ENCODE results near the gene TXNDC17.

TXNDC17 gene

DNA sequence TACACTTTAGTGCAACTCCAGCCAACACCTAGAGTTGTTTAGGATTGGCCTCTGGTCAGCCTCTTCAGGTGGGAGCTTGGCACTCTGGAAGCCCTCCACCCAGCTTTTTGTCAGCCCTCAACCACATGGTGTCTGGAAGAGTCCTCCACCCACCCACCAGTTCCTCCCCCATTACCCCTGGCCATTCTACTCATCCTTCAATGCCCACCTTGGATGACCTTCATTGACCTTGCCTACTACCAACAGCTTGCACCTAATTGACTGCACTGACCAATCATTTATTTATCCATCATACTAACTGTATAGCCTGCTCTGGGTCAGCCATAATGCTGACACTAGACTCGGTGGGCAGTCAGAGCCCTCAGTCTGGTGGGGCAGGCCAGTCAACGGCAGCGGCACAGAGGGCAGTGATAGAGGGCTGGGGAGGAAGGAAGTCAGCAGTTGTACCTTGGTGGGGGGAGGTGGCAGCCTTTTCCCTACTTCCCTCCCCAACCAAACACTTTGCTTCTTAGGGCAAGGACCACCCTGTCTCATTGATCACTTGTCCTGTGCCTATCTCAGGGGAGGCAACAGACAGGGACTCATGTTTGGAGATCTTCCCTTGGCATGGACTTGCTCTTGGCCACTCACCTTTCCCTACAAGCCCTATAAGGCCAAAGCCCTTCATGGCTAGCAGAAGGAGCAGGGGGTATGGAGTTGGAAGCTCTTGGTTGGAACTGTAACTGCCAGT is 43.0 kb downstream of the TXNDC17 start:
- Histone ChIP-seq H3K4me3 (replicated peaks; ENCODE audit: low read depth, low read length) (no peak overlapping the region), H3K36me3 (ENCODE audit: control insufficient read depth, insufficient read depth, low read length) (no peaks in the 10 kb centered on the region), H3K27me3 (replicated peaks; ENCODE audit: control insufficient read depth, insufficient read depth, low read length) (no peaks in the 10 kb centered on the region)
- TF ChIP-seq, protein P1, sequence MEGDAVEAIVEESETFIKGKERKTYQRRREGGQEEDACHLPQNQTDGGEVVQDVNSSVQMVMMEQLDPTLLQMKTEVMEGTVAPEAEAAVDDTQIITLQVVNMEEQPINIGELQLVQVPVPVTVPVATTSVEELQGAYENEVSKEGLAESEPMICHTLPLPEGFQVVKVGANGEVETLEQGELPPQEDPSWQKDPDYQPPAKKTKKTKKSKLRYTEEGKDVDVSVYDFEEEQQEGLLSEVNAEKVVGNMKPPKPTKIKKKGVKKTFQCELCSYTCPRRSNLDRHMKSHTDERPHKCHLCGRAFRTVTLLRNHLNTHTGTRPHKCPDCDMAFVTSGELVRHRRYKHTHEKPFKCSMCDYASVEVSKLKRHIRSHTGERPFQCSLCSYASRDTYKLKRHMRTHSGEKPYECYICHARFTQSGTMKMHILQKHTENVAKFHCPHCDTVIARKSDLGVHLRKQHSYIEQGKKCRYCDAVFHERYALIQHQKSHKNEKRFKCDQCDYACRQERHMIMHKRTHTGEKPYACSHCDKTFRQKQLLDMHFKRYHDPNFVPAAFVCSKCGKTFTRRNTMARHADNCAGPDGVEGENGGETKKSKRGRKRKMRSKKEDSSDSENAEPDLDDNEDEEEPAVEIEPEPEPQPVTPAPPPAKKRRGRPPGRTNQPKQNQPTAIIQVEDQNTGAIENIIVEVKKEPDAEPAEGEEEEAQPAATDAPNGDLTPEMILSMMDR (IDR thresholded peaks at IDR 0.05; ENCODE audit: insufficient read depth, low read length, poor library complexity, severe bottlenecking), result no peak
- no peak for DNase-seq (ENCODE audit: extremely low read depth, insufficient read length)

DNA sequence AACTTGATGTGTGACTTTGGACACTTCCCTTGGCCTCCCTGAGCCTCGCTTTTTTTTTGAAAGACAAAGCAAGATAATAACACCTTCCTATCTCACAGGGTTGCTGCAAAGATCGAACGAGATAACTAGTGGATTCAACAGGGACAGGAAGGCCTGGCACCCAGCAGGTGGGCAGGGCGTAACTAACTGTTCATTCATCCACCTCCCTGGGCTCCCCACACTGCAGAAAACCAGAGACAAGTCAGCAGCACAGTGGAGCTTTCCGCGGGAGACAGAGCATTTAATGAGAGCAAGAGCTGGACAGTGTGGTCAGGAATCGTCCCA is 43.6 kb downstream of the TXNDC17 start:
- no peaks in the 10 kb centered on the region for H3K36me3 ChIP-seq (ENCODE audit: control insufficient read depth, insufficient read depth, low read length)
- TF ChIP-seq, protein P1 (IDR thresholded peaks at IDR 0.05; ENCODE audit: insufficient read depth, low read length, poor library complexity, severe bottlenecking), result no peak
- H3K27me3 ChIP-seq (replicated peaks; ENCODE audit: control insufficient read depth, insufficient read depth, low read length), result no peaks in the 10 kb centered on the region
- no peak overlapping the region for H3K4me3 ChIP-seq (replicated peaks; ENCODE audit: low read depth, low read length)
- no peak for DNase-seq (ENCODE audit: extremely low read depth, insufficient read length)

DNA sequence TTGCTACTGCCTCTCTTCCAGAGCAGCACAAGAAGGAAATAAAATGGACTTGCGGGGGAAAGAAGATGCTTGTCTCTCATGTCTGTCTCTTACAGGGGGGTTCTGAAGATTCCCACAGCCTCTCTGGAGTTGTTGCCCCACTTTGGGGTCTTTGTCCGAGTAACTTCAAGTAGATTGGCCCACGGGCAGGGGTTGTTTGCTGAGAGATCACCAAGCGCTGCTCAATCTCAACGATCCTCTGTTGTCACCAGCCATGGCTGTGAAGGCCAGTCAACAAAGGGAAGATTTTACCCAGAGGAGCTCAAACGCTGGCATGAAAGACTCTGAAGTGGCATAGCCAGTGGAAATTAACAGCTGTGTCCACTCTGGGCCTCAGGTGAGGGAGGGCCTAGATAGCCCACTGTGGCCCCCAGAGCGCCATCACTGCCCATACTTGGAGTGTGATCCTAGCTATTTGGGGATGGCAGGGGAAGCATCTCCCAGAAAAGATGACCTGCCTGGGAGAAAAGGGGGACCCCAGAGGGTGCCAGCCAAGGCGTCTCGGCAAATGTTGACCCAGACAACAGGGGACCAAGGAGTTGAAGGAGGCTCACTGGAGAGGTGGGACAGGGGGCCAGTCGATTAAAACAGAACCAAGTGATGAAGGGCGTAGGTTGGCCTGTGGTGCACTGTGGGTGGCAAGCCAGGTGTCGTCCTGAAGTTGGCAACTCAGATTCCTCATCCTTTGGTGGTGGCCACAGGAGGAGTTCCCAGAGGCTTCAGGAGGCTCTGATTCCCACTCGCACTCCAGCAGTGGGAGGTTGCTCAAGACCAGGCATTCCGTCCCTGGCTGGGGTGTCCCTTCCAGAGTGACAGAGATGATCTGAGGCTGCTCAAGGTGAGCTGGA is 44.3 kb downstream of the TXNDC17 start:
- H3K36me3 ChIP-seq (ENCODE audit: control insufficient read depth, insufficient read depth, low read length), result no peaks in the 10 kb centered on the region

DNA sequence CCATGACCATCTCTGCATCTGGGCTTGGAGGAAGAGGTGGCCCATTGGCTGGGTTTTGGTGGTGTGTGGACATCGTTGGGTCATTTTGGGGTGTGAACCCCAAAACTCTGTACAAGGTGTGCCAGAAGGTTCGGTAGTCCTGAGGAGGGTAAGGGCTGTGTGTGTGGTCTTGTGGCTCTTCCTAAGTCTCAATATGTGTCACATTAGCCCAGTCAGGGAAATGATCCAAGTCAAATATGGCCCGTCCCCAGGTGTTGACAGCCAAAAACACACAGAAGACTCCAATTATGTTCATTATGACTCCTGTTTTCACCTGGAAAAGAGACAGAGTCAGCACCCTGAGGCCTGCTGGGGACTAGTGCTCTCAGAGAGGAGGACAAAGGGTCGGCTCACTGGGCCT is 45.2 kb downstream of the TXNDC17 start:
- Histone ChIP-seq H3K36me3 (ENCODE audit: control insufficient read depth, insufficient read depth, low read length) (no peaks in the 10 kb centered on the region), H3K4me3 (replicated peaks; ENCODE audit: low read depth, low read length) (no peak overlapping the region), H3K27me3 (replicated peaks; ENCODE audit: control insufficient read depth, insufficient read depth, low read length) (no peaks in the 10 kb centered on the region; the same call in 1 of the 2 replicates)
- DNase-seq (ENCODE audit: extremely low read depth, insufficient read length), result no peak
- TF ChIP-seq, protein P1 (IDR thresholded peaks at IDR 0.05; ENCODE audit: insufficient read depth, low read length, poor library complexity, severe bottlenecking), result no peak

More for the DNA sequence above, 44.3 kb downstream of the TXNDC17 start:
- DNase-seq (ENCODE audit: extremely low read depth, insufficient read length), result no peak
- TF ChIP-seq, protein P1 (IDR thresholded peaks at IDR 0.05; ENCODE audit: insufficient read depth, low read length, poor library complexity, severe bottlenecking), result no peak
- Histone ChIP-seq H3K27me3 (replicated peaks; ENCODE audit: control insufficient read depth, insufficient read depth, low read length) (no peaks in the 10 kb centered on the region), H3K4me3 (replicated peaks; ENCODE audit: low read depth, low read length) (no peak overlapping the region)

DNA sequence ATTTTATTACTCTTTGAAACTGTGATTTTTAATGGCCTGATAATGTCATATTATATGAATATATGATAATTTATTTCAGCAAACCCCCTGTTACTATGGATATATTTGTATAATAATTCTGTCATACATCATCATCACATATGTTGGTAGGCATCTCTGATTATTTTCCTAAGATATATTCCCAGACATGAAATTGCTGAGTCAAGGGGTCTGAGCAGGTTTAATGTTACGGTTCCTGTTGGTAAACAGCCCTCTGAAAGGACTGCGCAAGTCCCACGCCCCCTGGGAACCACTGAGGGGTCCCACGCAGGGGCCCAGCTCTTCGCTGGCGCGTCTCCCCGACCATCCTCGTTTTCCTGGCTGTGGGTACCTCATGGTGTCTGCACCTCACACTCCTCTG is 48.1 kb downstream of the TXNDC17 start:
- Histone ChIP-seq H3K36me3 (ENCODE audit: control insufficient read depth, insufficient read depth, low read length) (no peaks in the 10 kb centered on the region), H3K4me3 (replicated peaks; ENCODE audit: low read depth, low read length) (no peak overlapping the region), H3K27me3 (replicated peaks; ENCODE audit: control insufficient read depth, insufficient read depth, low read length) (peaks cover under 1% of the 10 kb centered on the region; the same call in 1 of the 2 replicates)
- no peak for DNase-seq (ENCODE audit: extremely low read depth, insufficient read length)
- TF ChIP-seq, protein P1 (IDR thresholded peaks at IDR 0.05; ENCODE audit: insufficient read depth, low read length, poor library complexity, severe bottlenecking), result no peak

All from GM06990 (cell line).